Endodermal cell (in vitro differentiated cells): Measurements from ENCODE around the gene F2RL2. TPM values are rescaled to one million over a fixed set of nuclear protein-coding genes. Genes with fewer than 3 reads are reported as not detected.

Source experiments
- DNase-seq: peaks from one replicate; pipeline ENCODE4 v3.0.0-alpha.2; 2017
- H3K27ac ChIP-seq: 2 replicates; pipeline ENCODE4 v1.5.1; 2013; ENCODE audit warnings: mild to moderate bottlenecking, low read depth, low read length, moderate library complexity
- H3K27me3 ChIP-seq: 2 replicates; pipeline ENCODE4 v1.6.1; 2013; ENCODE audit warnings: mild to moderate bottlenecking, low read length, moderate library complexity; ENCODE audit not compliant: insufficient read depth, control insufficient read depth, poor library complexity, severe bottlenecking
- H3K36me3 ChIP-seq: 2 replicates; pipeline ENCODE4 v1.7.0; 2013; ENCODE audit warnings: mild to moderate bottlenecking, low read length, moderate library complexity; ENCODE audit not compliant: control insufficient read depth, insufficient read depth
- H3K4me1 ChIP-seq: one replicate; pipeline ENCODE4 v1.7.0; 2013; ENCODE audit warnings: low read length; ENCODE audit not compliant: control insufficient read depth, insufficient read depth
- H3K4me3 ChIP-seq: 2 replicates; pipeline ENCODE4 v1.5.1; 2013; ENCODE audit warnings: mild to moderate bottlenecking, low read length, moderate library complexity
- H3K9ac ChIP-seq: 2 replicates; pipeline ENCODE4 v1.6.1; 2013; ENCODE audit warnings: mild to moderate bottlenecking, low read length, moderate library complexity; ENCODE audit not compliant: poor library complexity, severe bottlenecking; ENCODE audit errors: extremely low read depth
- H3K9me3 ChIP-seq: 2 replicates; pipeline ENCODE4 v1.6.1; 2013; ENCODE audit warnings: mild to moderate bottlenecking, low read length, moderate library complexity; ENCODE audit not compliant: control insufficient read depth
- H3K27ac Mint-ChIP-seq: 2 replicates; pipeline ENCODE4 v1.8.0; 2020; ENCODE audit warnings: mixed read lengths
- H3K27me3 Mint-ChIP-seq: 2 replicates; pipeline ENCODE4 v1.8.0; 2021; ENCODE audit warnings: mild to moderate bottlenecking, mixed read lengths; ENCODE audit not compliant: insufficient read depth
- H3K36me3 Mint-ChIP-seq: 2 replicates; pipeline ENCODE4 v1.8.0; 2020; ENCODE audit warnings: low read depth, mixed read lengths
- H3K4me1 Mint-ChIP-seq: 2 replicates; pipeline ENCODE4 v1.8.0; 2020; ENCODE audit warnings: mixed read lengths
- H3K4me3 Mint-ChIP-seq: 2 replicates; pipeline ENCODE4 v1.8.0; 2020; ENCODE audit warnings: mild to moderate bottlenecking, moderate library complexity, mixed read lengths
- H3K9me3 Mint-ChIP-seq: 2 replicates; pipeline ENCODE4 v1.8.0; 2020; ENCODE audit warnings: mild to moderate bottlenecking, mixed read lengths
- WGBS, 2 experiments: methylation state at CpG; one replicate each; pipeline versions ENCODE4 v1.1.5 to v1.1.7; 2013; ENCODE audit warnings: missing lambda C conversion rate in 2 of 2, mixed read lengths in 1 of 2; ENCODE audit not compliant: insufficient coverage in 1 of 2, insufficient read length in 1 of 2; 5-methylcytosine and 5-hydroxymethylcytosine counted together
- total RNA-seq, 2 donors: library from RNA; stranded (reverse); fragmentation: NEBNext Ultra II Directional in 1 of 2; extraction: Animal tissue kit (Norgen Biotek cat#: 25700) in 1 of 2; gene quantifications; 2 replicates in 1 of 2; 3 replicates in 1 of 2; pipeline ENCODE4 v1.2.1, GENCODE V29; 2021
- TF ChIP-seq, protein P1 (sequence below): fragments of 200-600 bp; sonication (generic); conservative IDR thresholded peaks from 2 replicates; pipeline ENCODE4 v1.5.0; 2021; ENCODE audit warnings: antibody characterized with exemption, mild to moderate bottlenecking

F2RL2 gene
- total RNA-seq, 2 donors from 2014 or later = 0.18 to 0.53 TPM

DNA sequence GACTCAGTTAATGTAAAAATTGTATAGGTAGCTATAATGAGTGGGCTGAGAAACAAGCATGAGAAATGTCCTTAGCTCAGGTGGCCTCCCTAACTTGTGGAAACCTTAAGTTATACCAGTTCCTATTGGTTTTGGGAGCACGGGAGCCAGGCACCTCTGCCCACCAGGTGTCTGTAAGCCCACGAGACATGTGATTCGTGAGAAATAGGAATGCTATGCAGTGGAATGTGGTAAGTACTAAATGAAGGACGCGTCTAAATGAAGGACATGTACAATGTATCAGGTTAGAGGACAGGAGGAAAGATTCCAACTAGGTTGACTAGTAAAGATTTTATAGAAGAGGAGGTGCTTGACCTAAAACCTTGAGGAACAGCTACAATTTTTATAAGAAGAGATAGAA is 46.0 kb upstream of the F2RL2 start:
- Mint-ChIP-seq H3K27me3 (no peaks in the 10 kb centered on the region), H3K4me3 (no peak overlapping the region), H3K27ac (no peak overlapping the region), H3K4me1 (peaks cover 5% of the 10 kb centered on the region), H3K9me3 (no peaks in the 10 kb centered on the region), H3K36me3 (peaks cover 12% of the 10 kb centered on the region)
- Histone ChIP-seq H3K4me3 (no peak overlapping the region), H3K9ac (no peak overlapping the region), H3K27me3 (no peaks in the 10 kb centered on the region), H3K4me1 (no peaks in the 10 kb centered on the region), H3K36me3 (no peaks in the 10 kb centered on the region), H3K9me3 (no peaks in the 10 kb centered on the region), H3K27ac (no peak overlapping the region)
- DNase-seq = no peak
- TF ChIP-seq, protein P1, sequence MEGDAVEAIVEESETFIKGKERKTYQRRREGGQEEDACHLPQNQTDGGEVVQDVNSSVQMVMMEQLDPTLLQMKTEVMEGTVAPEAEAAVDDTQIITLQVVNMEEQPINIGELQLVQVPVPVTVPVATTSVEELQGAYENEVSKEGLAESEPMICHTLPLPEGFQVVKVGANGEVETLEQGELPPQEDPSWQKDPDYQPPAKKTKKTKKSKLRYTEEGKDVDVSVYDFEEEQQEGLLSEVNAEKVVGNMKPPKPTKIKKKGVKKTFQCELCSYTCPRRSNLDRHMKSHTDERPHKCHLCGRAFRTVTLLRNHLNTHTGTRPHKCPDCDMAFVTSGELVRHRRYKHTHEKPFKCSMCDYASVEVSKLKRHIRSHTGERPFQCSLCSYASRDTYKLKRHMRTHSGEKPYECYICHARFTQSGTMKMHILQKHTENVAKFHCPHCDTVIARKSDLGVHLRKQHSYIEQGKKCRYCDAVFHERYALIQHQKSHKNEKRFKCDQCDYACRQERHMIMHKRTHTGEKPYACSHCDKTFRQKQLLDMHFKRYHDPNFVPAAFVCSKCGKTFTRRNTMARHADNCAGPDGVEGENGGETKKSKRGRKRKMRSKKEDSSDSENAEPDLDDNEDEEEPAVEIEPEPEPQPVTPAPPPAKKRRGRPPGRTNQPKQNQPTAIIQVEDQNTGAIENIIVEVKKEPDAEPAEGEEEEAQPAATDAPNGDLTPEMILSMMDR = no peak
- 93 to 95% methylated on average over 5 of the region's 5 CpGs for WGBS, 2 experiments

DNA sequence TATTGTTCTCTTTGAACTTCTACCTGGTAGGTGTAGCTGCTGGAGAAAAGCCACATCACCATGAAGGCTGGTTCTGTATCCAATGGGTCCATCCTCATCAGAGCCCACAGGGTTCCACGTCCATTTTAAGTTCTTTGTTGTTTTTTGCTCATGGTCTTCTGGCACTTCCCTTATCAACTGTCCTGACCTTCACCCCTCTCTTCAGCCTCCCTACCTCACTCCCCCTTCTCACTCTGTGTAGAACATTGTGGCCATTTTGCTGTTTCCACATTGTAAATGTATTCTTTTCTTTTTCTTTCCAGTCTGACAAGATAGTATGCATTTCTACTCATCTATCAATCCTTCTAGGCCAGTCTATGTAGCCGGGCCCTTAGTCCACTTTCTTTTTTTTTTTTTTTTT is 44.3 kb upstream of the F2RL2 start:
- Histone ChIP-seq H3K9me3 (no peaks in the 10 kb centered on the region), H3K36me3 (no peaks in the 10 kb centered on the region), H3K27me3 (no peaks in the 10 kb centered on the region), H3K4me3 (no peak overlapping the region), H3K9ac (no peak overlapping the region), H3K4me1 (peaks cover 5% of the 10 kb centered on the region), H3K27ac (no peak overlapping the region)
- no peak overlapping the region for H3K4me3 Mint-ChIP-seq
- no peaks in the 10 kb centered on the region for H3K27me3 Mint-ChIP-seq
- peaks cover 15% of the 10 kb centered on the region for H3K4me1 Mint-ChIP-seq
- H3K36me3 Mint-ChIP-seq = peaks cover 12% of the 10 kb centered on the region
- no peak overlapping the region for H3K27ac Mint-ChIP-seq
- DNase-seq = no peak
- 95 to 100% methylated on average over 1 to 2 of the region's 2 CpGs for WGBS, 2 experiments
- no peaks in the 10 kb centered on the region for H3K9me3 Mint-ChIP-seq
- TF ChIP-seq, protein P1 = no peak

DNA sequence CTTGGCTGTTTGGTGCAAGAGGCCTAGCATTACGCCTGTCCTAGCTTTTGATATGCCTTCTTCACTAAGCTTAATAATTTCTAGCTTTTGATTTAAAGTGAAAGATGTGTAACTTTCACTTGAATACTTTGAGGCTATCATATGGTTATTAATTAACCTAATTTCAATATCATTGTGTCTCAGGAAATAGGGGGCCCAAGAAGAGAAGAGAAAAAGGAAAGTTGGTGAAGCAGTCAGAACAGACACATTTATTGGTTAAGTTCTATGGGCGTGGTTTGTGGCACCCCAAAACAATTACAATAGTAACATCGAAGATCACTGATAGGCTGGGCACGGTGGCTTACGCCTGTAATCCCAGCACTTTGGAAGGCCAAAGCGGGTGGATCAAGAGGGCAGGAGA is 40.9 kb upstream of the F2RL2 start:
- no peak for DNase-seq
- Histone ChIP-seq H3K4me3 (no peak overlapping the region), H3K27ac (no peak overlapping the region), H3K9ac (no peak overlapping the region), H3K36me3 (no peaks in the 10 kb centered on the region), H3K27me3 (no peaks in the 10 kb centered on the region), H3K4me1 (peaks cover 21% of the 10 kb centered on the region), H3K9me3 (no peaks in the 10 kb centered on the region)
- H3K9me3 Mint-ChIP-seq = no peaks in the 10 kb centered on the region
- no peaks in the 10 kb centered on the region for H3K27me3 Mint-ChIP-seq
- H3K36me3 Mint-ChIP-seq = peaks cover 2% of the 10 kb centered on the region
- peaks cover 44% of the 10 kb centered on the region for H3K4me1 Mint-ChIP-seq
- H3K4me3 Mint-ChIP-seq = no peak overlapping the region
- TF ChIP-seq, protein P1 = no peak
- H3K27ac Mint-ChIP-seq = no peak overlapping the region
- 93 to 94% methylated on average over 5 to 6 of the region's 6 CpGs for WGBS, 2 experiments
